SIG-M5 (cell line): ENCODE data around the gene MIS18A.
"Not testable (repeated sequence)": the region's sequence is repeated elsewhere in the genome, so short reads cannot be mapped to it uniquely, and the experiment has no call there.

Source experiments
- DNase-seq: peaks from one replicate; lab custom pipeline; 2025; lab: John Stamatoyannopoulos, UW

Gene MIS18A

DNA sequence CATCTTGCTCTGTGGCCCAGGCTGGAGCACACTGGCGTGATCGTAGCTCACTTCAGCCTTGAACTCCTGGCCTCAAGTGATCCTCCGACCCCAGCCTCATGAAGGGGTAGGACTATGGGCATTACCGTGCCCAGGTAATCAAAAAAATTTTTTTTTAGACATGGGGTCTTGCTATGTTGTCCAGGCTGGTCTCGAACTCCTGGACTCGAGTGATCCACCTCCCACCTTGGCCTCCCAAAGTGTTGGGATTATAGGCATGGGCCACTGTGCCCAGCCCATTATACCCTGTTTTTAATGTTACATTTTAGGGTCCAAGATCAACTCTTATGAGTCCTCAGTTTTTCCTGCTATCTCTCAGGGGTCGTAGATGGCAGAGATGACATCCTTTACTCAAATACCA is 26.1 kb upstream of the MIS18A start:
- no peak for DNase-seq

DNA sequence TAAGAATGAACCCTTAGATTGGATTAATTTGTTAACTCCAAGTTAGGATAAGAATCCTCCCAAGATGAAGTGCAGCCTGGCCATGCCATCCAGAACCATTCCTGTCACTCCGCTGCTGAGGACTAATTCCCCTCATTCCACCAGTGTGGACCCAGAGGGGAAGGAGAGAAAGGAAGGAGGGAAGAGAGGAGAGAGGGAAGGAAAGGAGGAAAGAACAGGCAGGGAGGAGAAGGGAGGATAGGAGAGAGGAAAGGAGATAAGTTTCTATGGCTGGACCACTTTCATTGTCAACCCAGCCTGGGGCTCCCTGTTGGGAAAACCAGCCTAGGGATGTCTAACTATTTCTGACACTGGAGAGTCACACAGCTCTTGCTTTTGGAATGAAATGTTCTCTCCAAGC is 24.5 kb upstream of the MIS18A start:
- no peak for DNase-seq

DNA sequence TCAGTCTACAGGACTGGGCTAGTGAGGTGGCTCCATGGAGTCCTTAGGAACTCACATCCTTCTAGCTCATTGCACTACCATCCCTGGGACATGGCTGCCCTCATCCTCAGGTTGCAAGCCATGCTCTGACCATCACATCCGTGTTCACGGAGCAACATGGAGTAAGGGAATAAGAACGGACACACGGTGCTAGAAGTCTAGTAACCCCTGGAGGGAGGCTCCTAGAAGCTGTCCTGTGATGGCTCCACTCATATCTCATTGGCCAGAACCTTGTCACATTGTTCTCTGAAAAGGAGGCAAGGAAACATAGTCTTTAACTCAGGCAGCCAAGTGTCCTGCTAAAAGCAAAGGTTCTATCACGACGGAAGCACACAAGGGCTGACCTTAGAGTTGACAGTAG is 23.7 kb upstream of the MIS18A start:
- DNase-seq: no peak

DNA sequence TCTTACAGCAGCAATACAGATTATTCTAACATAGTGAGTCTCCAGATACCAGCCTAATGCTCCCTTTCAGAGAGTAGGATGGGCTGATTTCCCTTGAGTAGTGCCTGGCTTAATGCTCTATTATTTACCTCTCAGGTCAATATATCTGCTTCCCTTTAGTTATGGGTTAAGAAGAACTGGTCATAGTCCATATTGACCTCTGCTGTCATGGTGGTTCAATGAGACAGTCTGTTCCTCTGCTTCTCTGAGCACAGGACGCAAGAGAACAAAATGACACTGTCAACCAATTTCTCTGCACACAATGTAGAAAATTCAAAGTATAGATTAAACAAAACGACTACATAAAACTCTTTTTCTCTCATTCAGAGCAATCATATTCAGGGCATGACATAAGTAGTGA is 22.7 kb upstream of the MIS18A start:
- no peak for DNase-seq

DNA sequence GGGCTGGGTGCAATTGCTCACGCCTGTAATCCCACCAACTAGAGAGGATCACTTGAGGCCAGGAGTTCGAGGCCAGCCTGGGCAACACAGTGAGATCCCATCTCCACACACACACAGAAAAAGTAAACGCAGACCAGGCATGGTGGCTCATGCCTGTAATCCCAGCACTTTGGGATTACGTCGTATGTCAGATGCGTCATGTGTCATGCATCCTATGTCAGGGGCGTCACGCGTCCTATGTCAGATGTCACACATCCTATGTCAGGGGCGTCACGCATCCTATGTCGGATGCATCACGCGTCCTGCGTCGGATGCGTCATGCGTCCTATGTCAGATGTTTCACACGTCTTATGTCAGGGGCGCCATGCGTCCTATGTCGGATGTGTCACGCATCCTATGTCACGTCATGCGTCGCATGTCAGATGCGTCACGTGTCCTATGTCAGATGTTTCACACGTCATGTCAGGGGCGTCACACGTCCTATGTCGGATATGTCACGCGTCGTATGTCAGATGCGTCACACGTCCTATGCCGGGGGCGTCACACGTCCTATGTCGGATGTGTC is 21.4 kb upstream of the MIS18A start:
- DNase-seq: no peak

DNA sequence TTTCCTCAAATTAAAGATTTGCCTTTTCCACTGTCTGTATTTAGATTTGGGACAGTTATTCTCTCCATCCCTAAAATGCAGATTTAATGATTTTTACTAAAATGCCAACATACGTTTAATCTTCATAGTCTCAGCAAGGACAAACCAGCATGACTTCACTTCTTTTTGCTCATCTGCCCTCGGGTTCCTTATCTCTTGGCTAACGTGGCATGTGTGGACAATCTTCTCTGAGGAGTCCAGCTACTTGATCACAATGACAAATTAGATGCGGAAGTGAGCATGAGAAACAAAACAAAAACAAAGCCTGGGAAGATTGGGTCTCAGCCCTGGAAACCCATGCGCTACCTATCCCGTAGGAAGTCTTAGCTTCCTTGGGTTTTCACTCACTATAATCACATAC is 20.8 kb upstream of the MIS18A start:
- no peak for DNase-seq

DNA sequence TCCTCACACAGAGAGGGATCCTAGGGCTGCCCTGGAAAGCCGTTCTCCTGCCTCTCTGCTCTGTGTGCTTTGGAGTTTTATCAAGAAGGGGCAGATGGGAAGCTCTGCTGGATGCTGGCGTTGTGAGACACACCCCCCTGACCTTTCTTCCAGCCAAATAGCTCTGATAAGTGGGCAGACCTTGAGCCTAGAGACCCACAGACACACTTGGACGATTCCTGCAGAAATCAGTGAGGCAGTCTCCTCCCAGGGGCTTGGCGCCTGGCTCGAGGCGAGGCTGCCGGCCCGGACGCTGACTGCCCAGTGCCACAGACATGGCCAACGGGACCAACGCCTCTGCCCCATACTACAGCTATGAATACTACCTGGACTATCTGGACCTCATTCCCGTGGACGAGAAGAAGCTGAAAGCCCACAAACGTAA is 19.8 kb upstream of the MIS18A start, which contains the start of gene MRAP:
Gene MRAP, plus strand, starts transcription at position 198 of the 424 bp plus-strand sequence. Its CDS starts 117 bp downstream, at position 315.
- DNase-seq: no peak

DNA sequence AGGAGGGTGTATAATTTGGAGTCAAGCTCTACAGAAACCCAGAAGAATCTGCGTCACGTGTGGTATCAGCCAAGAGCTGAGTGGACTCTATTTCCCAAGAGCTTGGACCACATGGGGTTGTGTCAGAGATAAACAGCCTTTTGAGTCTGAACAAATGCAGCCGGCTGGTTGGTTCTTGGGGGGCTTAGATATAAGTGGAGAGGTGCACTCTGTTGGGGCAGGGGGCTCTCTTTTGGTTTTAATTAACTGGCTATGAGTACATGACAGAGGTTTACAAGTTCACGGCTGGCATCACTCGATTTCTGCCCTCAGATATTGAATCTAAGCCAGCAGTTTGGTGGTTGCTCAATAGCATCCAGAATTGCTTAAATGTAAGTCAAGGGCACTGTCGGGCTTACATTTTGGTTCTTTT is 19.3 kb upstream of the MIS18A start:
- no peak for DNase-seq

DNA sequence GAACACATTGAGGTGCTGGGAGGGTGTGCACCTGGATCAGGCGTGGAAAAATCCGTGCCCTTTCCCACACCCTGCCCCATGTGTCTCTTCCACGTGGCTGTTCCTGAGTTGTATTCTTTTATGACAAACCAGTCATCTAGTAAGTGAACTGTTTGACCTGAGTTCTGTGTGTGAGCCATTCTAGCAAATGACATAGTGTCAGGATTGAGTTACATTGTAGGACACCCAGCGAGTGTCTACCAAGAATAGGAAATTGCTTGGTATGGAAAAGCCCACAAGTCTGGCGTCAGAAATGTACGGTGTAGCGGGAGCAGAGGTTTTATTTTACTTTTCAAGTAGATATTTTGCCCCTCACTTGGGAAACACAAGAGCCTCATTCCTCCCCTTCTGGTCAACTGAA is 18.6 kb upstream of the MIS18A start:
- DNase-seq: no peak

DNA sequence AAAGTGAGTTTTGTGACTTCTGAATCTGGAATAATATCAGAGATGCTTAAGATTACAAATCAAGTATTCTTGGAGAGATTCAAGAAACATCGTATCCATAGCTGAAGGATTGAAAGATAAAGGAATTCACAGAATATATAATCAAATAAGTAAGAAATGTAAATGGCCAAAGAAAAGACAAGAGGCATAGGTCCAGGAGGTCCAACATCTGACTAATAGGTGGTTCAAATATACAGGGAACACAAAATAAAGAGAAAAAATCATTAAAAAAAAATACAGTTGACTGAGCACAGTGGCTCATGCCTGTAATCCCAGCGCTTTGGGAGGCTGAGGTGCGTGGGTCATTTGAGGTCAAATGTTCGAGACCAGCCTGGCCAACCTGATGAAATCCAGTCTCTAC is 6.6 kb upstream of the MIS18A start:
- no peak for DNase-seq

DNA sequence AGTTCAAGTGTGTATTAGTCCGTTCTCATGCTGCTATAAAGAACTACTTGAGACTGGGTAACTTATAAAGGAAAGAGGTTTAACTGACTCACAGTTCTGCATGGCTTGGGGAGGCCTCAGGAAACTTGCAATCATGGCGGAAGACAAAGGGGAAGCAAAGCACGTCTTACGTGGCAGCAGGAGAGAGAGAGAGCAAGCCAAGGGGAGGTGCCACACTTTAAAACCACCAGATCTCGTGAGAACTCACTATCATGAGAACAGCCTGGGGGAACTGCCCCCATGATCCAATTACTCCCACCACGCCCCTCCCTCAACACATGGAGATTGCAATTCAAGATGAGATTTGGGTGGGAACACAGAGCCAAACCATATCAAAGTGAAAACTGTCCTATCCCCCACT is 4.1 kb upstream of the MIS18A start:
- no peak for DNase-seq

DNA sequence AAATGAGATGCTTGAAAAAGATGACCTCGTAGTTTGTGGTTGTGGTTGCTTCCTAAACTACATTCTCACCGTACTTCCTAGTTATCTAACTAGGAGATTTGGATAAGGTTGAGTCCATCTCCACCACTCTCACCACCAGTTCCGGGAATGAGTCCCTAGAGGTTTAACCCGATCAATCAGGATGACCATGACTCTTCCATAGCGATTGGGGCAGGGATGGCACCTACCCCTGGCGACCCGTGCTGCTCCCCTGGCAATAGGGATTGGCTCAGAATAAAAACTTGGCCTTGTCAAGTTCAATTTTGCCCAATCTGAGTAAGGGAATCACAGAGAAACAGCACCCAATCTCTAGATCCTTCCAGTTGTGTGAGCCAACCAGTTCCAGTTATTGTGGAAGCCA is 2.7 kb upstream of the MIS18A start:
- no peak for DNase-seq

DNA sequence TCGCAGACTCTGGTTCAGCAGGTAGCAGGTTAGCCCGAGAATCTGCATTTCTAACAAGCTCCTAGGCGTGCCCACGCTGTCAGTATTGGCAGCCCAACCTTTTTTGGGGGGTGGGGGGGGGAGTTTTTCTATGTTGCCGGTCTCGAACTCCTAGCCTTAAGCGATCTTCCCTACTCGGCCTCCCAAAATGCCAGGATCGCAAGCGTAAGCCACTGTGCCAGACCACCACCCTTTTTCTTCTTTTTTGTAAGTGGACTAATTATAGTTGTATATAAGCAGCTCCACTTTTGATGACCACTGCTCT is 480 bp upstream of the MIS18A start:
- DNase-seq: no peak

DNA sequence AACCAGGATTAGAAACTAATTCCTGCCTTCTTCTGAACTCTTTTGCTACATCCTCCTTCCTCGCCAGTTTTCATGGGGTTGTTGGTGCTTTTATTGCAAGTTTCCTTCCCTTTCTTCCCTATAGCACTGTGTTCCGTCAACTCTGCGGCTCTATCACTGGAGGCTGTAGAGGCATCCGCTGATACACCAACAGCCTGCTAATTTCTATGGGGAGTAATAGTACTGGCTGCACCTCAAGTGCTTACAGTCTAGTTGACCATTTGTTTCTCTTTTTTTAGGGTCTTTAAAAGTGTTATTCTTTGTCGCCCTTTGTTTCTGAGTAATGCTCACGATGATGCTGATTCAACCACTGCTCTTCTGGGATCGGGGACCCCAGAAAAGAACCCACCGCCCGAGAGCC is 746 bp downstream of the MIS18A start:
- DNase-seq: no peak

DNA sequence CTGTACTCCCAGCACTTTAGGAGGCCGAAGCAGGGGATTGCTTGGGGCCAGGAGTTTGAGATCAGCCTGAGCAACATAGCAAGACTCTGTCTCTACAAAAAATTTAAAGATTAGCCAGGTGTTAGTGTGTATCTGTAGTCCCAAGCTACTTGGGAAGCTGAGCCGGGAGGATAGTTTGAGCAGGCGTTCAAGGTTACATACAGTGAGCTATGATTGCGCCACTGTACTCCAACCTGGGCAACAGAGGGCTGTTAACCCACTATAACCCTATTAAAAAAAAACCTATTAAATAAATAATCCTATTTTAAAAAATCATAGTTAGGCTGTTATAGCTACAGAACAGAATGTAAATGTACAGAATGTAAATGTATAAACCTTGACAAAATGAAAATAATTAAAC is 2.2 kb downstream of the MIS18A start:
- no peak for DNase-seq

DNA sequence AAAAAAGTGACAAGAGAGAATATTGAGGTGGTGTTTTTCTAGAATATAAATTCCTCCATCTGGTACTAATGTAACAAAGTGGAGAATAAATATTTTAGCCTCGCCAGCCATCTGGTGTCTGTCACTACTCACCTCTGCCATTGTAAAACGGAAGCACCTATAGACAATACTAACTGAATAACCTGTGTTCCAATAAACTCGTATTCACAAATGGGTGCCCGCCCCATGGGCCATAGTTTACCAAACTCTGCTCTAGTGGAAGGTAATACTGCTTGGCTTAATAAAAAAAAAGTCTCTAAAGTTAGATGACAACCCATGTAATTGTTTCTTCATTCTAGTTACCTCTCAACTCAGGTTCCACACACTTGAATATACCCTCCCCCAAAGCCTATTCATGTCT is 8.1 kb downstream of the MIS18A start:
- no peak for DNase-seq

DNA sequence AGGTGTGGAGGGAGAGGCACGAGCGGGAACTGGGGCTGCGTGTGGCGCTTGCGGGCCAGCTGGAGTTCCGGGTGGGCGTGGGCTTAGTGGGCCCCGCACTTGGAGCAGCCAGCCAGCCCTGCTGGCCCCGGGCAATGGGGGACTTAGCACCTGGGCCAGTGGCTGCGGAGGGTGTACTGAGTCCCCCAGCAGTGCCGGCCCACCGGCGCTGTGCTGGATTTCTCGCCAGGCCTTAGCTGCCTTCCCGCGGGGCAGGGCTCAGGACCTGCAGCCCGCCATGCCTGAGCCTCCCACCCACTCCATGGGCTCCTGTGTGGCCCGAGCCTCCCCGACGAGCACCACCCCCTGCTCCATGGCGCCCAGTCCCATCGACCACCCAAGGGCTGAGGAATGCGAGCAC is 13.5 kb downstream of the MIS18A start:
- DNase-seq: not testable (repeated sequence)

DNA sequence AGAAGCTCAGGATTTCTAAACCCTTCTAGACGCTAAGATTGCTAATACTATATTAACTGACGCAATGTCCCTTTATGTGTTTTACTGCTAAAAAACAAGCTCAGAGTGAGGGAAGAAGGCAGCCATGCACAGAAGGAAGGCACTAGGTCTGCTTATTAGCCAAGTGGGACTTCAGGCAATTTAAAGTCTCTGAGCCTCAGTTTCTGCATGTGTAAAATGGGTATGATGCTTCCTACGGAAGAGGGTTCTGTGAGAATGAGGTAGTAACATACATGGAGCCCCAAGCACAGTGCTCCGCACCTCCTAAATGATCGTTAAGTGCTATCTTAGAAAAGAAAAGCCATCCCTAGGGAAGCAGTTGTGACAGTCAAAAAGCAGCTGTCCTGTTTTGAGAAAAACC is 16.9 kb downstream of the MIS18A start:
- no peak for DNase-seq

DNA sequence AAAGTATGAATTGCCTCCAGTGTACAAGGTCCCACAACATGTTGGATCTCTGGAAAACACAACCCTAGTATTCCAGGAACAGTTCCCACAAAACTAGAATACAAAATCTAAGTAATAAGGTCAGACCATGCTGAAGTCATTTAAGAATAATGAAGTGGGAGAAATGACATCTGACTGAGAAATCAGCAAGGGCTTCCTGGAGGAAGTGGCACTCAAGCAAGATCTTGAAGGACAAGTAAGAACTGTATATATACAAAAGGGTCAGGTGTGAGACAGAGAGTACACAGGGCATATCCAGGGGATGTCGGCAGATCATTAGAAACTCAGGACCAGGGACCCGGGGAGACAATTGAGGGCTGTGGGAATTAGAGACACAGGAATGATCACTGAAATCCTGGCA is 18.7 kb downstream of the MIS18A start:
- no peak for DNase-seq

DNA sequence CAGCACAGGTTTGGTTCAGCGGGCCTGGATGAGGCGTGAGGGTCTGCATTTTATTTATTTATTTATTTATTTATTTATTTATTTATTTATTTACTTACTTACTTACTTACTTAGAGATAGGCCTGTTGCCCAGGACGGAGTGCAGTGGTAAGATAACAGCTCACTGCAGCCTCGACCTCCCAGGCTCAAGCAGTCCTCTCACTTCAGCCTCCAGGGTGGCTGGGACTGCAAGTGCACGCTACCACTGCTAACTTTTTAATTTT is 20.1 kb downstream of the MIS18A start:
- not testable (repeated sequence) for DNase-seq

DNA sequence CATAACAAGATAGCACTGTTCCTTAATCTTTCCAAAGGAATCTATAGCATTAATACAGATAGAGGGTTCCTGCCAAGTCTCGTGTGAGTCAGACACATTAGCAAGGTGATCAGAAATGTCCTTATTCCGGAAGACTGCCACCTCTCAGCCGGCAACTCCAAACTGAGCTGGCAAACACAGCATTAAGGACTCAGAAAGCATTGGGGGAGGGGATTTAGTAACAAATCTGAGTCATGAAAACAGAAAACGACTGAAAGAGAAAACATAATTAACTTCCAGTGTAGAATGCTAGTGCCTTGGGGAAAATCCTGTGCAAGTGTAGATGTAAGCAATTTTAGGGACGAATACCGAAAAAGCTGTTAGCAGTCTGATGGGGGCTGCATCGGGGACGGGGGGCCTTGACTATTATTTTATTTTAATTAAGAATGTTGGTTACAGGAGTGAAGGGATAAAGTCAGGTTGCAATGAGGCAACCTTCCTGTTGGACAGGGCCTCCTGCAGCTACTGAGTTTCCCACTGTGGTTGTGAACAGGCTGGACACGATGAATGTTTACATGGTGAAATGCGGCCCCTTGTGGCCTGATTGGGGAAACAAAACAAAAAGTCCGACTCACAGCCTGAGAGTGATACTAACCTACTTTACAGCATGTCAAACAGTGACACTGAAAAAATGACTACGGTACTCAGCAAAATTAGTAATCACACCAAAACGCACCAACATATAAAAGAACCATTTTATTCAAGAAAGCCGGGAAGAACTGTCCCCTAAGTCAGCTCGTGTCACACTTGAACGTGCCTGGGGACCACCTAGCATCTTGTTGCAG is 20.7 kb downstream of the MIS18A start:
- DNase-seq: no peak

DNA sequence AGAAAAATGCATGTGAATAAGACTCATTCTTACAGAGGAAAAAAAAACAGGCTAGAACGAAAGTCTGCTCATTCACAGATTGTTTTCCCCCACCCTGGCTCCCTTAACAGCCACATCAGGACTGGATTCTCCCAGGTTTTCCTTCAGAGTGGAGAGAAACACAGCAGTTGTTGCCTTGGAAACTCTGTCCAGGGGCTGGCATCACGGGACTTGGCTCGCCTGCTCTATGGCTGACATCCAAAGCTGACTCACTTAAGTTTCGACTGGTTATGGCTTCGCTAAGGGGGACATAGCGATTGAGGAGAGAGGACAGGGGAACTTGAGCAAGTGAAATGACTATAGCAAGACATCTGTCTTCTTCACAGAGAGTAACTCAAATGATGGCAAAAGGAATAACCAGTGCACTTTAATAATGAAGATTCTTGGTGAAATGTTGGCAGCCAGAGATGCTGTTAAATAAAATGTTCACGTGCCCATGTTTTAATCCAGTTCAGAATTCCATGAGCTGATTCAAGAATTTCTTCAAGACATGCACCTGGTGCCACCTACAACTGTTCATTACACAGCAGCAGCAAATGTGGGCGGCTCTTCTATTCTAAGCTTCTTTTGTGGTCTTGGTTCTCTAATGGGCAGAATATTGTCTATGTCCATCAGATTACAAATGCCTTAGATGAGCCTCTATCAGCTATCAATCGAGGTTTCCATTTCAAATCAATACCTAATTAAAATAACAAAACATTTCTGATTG is 21.8 kb downstream of the MIS18A start:
- DNase-seq: no peak

DNA sequence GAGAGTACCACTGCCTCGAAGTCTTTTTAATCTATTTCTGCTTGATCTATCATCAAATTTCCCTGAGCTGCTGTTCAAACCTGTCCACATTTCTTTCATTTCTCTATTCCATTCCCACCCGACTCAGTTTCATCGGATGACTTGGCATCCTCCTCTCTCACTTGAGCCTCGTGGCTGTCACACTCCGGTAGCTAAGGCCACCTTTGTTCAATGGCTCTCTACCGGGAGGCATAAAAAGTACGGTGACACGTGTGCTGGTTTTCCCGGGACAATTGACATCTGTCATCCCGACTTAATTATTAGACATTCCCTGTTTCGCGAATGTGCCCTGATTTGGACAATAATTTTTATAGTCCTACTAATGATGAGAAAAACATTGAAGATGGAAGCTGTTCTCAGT is 22.6 kb downstream of the MIS18A start:
- no peak for DNase-seq

DNA sequence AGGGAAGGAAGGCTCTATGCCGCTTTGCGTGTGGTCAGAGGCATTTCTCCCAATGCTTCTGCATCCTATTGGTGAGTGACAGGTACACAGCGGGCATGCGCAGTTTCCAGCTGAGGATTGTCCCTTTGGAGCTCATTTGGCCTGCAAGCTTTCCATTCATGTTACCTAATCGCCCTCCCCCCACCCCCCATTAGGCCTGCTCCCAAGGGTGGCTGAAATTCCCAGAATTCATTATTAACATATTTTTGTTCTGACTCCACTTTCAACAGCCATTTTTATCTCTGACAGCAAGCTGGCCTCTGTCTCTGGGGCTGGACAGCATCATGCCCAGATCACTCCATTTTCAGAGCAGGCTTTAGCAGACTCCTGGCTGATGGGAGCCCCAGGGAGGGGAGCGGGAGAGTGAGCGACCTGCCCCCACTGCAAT is 25.6 kb downstream of the MIS18A start:
- DNase-seq: no peak
